COLO668 (cell line): ENCODE measurements around the gene MGAT4D.
"Not testable (repeated sequence)": the region's sequence is repeated elsewhere in the genome, so short reads cannot be mapped to it uniquely, and the experiment has no call there.

Experiments
- DNase-seq: peaks from one replicate; lab custom pipeline; 2025; ENCODE audit not compliant: unreplicated experiment; lab: John Stamatoyannopoulos, UW

MGAT4D gene

DNA sequence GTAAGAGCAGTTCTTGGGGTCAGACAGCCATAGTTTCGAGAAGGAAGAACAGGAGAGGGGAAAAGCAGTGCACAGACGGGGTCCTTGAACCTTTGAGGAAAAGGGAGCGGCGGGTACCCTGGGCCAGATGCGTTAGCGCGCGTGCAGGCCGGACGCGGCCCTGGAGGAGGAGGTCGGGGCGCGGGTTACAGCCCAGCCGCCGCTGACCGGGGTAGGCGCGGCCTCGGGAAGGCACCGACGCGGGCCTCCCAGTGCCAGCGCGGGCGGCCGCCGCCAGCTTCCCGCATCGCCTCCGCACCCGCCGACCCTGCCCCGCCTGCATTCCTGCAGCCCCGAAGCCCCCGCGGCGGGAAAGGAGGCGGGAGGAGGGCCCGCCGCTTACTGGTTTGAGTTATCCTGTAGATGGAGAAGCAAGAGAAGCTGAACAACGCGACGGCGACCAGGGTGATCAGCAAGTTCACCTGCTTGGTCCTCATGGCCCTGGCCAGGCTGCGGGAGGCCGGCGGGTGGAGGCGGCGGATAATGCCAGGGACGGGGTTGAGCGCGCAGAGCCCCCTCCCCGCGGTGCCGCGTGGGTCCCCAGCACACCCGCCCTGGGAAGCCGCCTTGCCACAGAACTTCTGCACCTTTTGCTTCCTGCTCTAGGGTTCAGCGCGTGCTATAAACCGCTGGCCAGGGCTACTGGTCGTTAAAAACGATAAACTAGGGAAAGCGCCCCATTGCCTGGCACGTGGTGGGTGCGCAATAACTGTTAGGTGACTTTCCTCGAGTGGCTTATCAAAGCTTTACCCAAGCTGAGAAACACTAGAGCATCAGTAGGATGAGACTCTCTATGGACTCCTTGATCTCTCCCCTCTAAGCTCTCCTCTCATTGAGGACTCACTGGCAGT, at the start of gene MGAT4D:
Gene MGAT4D, minus strand, starts transcription at position 547 of the 890 bp plus-strand sequence. Its CDS starts 71 bp downstream, at position 476.
- DNase-seq = no peak

DNA sequence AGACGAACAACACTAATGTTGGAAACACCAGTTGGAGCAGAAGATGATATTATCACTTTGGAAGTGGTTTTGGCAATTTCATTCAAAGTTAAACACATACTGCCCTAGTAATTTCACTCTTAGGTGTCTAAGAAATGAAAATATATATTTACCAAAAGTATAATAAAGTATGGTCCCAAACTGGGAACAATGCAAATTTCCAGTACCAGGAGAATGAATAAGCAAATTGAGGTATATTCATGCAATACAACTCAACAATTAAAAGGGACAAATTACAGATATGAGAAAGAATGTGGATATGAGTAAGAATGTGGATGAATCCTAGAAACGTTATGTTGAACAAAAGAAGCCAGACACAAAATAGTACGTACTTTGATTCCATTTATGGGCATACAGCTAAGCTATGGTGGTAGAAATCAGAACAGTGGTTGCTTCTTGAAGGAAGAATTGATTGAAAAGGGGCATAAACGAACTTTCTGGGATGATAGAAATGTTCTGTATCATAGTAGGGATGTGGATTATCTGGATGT, 35.9 kb upstream of the MGAT4D start:
- no peak for DNase-seq

DNA sequence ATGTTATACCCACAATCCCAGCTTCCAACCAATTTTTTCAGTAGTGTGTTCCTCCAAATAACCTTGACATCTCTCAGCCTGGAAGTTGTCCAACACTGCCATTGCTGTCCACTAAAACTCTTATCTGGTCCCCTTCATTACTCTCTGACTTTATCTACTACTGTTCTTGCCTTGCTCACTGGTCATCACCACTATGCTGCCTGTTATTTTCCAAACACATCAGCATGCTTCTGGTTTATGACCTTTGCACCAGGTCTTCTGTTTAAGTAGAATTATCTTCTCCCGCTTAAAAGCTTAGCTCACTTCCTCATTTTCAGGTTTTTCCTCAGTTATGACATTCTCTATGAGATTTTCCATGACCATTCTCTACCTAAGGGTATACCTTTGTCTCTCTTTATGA, 31.3 kb upstream of the MGAT4D start:
- DNase-seq = no peak

DNA sequence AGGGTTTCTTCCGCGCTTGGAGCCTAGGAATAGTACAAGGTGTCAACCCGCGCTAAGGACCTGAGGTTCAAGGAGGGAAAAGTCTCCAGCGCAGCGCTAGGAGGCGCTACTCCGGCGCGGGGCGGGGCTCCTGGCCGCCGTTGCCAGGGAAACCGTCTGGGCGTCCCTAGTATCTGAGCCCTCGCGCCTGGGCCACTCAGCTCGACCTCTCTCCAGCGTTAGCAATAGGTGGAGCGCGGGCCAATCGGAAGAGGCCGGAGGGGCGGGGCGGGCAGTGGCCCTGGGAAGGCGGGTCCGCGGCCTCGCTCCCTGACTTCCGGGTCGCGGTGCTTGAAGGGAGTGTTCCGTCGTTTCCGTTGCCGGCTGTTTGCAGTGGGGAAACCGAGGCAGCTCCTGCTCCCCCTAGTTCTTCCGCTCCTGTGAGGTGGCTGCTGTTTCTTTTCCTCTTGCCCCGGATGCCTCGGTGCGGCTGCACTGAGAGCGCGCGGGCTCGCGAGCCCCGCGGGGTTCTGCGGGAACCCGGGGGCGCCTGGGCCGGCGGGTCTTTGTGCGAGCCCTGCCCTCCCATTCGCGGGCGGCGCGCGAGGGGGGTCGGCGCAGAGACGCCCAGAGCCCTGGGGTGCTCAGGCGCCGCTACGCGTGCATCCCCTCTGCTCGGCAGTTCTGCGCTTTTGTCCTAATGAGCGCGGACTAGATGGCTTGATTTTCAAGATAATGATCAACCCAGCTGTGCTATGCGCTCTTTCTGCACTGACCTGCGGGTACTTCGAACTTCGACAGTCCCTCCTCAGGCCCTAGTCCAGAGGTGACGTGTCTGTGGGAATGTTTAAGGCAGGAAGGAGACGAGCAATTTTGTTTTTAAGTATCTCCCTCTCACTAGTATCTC, 26.0 kb upstream of the MGAT4D start, which contains the start of gene ELMOD2:
Gene ELMOD2, plus strand, starts transcription at position 312 of the 886 bp plus-strand sequence. CDS start 1,261 bp downstream, outside the sequence.
- DNase-seq = peak; percentile 98

GRCh38 chr4:140523370-140523856, 25.3 kb upstream of the MGAT4D start:
- no peak for DNase-seq

DNA sequence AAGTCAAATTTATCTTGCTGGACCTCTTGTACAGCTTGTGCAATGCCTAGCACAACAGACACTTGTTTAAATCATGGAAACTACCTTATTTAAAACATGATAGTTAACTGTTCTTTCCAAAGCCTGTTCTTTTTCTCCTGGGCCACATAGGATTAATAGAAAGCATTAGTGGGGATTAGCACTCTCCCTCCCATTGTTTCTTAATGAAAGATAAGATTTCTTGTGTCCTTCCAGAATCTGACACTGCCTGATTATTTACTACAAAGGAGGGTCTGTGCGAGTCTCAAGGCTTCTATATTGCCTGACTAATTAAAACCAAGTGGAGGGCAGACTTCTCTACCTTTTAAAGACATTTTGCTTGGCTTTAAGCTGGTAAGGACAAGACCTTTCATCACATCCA, 17.3 kb upstream of the MGAT4D start:
- DNase-seq = no peak

- not testable (repeated sequence) for DNase-seq
Observed at GRCh38 chr4:140513765-140514164, 15.7 kb upstream of the MGAT4D start.

DNA sequence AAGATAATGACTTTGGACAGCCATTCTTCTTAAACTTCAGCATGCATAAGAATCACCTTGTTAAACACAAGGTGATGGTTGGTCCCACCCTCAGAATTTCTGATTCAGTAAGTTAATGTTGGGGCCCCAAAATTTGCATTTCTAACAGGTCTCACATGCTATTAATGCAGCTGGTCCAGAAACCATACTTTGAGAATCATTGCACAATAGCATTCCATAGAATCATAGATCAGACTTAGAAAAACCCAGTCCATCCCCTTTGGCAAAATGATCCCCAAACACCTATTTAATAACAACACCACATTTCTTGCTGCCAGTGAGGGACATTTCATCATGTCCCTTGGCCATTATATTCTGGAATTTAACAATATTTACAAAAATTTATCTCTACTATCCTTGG, 6.2 kb upstream of the MGAT4D start:
- no peak for DNase-seq

DNA sequence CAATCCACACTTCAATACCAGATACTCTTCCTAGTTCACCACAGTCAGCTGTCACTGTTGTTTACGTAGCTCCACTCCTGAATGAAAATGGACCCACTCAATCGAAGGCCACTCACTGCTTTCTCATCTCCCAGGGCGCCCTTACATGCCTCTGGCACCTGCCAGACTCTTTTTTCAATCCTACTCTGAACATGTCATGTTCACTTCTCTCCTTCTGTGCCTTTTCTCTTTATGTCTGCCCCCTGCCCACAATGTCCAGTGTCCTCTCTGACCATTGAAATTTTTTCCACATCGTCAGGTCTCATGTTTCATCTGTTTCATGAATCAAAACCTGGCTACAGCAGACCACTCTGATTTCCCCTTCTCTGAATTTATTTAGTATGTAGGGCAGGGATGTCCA, 1.3 kb upstream of the MGAT4D start:
- DNase-seq = no peak

- no peak for DNase-seq
Observed at GRCh38 chr4:140497405-140497746, 717 bp downstream of the MGAT4D start.

DNA sequence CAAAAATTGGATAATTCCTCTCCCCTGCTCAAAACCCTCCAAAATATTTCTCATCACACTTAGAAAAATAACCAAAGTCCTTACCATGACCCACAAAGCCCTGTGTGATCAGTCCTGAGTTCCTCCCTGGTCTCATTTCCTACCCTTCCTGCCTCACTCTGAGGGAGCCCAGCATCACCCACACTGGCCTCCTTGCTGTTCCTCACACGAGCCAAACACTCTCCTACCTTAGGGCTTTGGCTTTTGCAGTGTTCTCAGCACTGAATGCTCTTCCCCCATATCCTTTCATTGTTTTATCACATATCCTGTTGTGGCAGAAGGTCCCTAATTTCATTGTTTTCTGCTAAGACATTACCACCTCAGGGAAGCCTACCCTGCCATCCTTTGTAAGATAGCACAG, 12.2 kb downstream of the MGAT4D start:
- DNase-seq = no peak

DNA sequence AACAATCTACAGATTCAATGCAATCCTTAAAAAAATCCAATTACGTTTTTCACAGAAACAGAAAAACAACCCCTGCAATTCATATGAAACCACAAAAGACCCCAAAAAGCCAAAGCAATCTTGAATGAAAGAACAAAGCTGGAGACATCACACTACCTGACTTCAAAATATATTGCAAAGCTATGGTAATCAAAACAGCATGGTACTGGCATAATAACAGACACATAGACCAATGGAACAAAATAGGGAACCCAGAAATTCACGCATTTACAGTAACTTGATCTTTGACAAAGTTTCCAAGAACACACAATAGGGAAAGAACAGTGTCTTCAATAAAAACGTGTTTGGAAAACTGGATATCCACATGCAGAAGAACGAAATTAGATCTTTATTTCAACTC, 14.6 kb downstream of the MGAT4D start:
- no peak for DNase-seq

DNA sequence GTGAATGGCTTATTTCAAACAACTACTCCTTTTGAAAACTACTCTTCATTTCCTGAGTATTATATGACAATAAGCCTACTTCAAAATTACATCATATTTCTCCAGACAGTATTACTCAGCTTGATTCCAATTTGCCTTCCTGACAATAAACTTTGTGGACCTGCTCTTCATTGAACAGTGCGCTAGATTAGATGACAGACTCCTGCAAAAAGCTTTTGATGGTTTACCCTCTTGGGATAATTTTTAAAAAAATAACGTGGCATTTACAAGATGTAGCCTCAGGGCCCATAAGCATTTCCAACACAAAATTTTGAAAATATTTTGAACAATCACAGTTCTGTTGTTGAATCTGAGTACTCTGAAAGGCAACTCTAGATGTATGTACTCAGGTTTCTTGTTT, 25.9 kb downstream of the MGAT4D start:
- DNase-seq = no peak

DNA sequence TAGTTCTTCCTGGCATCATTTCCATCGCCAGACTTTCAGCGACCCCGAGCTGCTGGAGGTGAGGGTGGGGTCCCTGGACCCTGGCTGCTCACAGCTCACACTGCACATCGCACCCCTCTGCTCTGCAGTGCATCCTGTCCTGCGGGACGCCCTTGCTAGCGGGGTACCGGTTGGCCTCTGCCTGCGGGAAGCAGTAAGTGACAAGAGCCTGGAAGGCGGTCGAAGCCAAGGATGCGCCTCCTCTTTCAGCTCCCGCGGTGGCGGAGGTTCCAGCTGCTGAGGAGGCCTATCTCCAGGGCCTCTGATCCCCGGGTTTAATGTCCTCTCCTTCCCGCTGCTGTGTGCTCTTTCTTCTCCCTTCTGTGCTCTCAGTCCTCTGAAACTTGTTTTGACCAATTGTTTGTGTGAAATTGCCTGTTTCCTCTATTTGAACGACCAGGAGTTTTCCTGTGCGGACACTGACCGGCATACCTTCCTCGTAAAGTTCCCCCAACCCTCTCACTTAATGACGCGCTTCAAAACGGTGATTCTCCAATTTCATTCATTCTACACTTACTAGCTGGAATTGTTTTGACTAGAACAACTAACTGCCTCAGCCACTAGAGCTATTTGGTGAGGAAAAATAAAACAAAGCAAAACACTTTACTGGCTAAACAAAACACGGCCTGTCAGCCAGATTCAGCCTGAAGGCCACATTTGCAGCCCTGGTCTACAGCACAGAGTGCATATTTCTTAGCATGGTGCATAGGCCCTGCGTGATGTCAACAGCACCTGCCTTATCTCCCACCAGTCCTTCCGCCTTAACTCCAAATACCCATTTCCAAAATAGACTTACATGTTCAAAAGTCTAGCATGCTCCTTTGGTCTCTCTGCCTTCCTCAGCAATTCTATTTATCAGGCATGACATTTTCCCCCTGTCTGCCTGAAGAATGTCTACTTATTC, 28.0 kb downstream of the MGAT4D start:
- no peak for DNase-seq

DNA sequence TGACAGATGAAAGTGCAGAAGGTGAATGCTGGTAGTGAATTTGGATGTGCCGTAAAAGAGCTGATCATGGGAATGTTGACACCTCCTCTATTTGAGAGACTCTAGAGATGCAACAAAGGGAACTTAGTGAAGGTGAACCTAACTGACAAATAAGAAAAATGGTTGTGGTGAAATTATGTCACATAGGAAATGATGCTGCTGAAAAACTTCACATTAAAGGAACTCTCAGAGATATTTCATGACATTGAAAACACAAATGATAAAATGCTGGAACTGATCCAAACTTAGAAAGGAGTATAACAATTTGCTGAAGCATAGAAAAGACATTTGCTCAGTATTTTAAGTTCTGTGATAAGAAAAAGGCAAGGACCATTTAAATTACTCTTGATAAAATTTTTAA, 31.9 kb downstream of the MGAT4D start:
- no peak for DNase-seq

DNA sequence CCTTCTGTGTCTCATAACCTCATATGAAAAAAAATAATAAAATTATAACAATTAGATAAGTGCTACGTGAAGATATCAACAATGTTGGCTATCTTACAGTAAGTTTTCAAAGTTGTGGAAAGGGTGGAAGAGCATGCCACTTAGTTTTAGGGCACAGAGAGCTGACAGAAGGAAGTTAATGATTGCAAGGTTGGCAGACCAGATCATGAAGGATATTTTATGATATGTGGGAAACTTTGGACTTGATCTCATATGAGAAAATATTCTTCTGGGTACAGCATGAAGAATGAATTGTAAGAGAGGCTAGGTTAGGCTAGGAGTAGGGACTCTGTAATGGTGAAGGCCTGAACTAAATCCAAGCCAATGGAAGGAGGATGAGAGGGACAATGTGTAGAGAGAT, 34.5 kb downstream of the MGAT4D start:
- no peak for DNase-seq

DNA sequence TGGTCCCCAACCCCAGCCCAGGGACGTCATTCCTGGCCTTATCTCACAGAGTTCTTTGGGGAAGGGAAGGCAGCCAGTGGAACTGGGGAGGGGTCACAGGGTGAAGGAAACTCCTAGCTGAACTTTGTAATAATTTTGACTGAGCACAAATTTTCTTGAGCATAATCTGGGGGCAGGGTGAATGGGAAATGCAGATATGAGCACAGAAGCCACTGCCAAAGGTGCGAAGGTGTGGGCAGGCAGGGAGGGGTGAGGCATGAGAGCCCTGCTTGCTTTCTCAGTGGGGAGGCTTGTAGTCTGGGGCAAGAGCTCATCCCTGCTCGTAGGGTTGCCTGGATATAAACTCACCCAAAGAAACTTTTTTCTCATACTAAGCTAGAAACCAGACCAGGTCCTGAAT, 34.9 kb downstream of the MGAT4D start:
- no peak for DNase-seq

- DNase-seq = no peak
Observed at GRCh38 chr4:140450352-140450751, 47.7 kb downstream of the MGAT4D start.

DNA sequence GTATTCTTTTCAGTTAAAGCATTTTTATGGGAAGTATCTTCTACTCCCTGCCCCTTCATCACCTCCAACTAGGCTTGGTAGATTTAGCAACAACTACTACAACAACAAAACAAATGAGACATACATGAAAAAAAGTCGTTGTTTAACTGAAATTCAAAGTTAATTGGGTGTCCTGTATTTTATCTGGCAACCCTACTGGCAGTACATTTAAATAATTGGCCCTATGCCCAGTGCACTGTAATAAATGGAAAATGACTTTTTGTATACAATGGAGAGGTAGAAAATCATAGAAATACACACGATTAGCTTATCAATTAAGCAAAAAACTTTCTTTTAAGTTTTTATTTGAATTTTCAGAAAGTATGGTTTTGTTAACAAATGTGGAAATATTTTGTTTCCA, 49.3 kb downstream of the MGAT4D start:
- DNase-seq = no peak

- DNase-seq = no peak
Observed at GRCh38 chr4:140448162-140448561, 49.9 kb downstream of the MGAT4D start.
